Activated T-cell treated with anti-CD3 and anti-CD28 coated beads, Interleukin-2, amount 50 U/mL, for 24 hours (primary cell): ENCODE measurements around the gene PDE6A.
A peak's percentile ranks its signal among the peaks of the same experiment; 100 is the strongest.

Experiments
- DNase-seq: peaks from one replicate; pipeline ENCODE4 v3.0.0-alpha.2; 2020
- H3K27ac Mint-ChIP-seq: 2 replicates; pipeline ENCODE4 v1.8.0; 2020; ENCODE audit warnings: mild to moderate bottlenecking, mixed read lengths
- H3K27me3 Mint-ChIP-seq: 2 replicates; pipeline ENCODE4 v1.8.0; 2020; ENCODE audit warnings: mixed read lengths
- H3K36me3 Mint-ChIP-seq: 2 replicates; pipeline ENCODE4 v1.8.0; 2020; ENCODE audit warnings: low read depth, mixed read lengths
- H3K4me1 Mint-ChIP-seq: 2 replicates; pipeline ENCODE4 v1.8.0; 2020; ENCODE audit warnings: low read depth, mixed read lengths
- H3K4me3 Mint-ChIP-seq: 2 replicates; pipeline ENCODE4 v1.8.0; 2020; ENCODE audit warnings: mild to moderate bottlenecking, moderate library complexity, mixed read lengths
- H3K9me3 Mint-ChIP-seq: 2 replicates; pipeline ENCODE4 v1.8.0; 2020; ENCODE audit warnings: mixed read lengths

Gene PDE6A

DNA sequence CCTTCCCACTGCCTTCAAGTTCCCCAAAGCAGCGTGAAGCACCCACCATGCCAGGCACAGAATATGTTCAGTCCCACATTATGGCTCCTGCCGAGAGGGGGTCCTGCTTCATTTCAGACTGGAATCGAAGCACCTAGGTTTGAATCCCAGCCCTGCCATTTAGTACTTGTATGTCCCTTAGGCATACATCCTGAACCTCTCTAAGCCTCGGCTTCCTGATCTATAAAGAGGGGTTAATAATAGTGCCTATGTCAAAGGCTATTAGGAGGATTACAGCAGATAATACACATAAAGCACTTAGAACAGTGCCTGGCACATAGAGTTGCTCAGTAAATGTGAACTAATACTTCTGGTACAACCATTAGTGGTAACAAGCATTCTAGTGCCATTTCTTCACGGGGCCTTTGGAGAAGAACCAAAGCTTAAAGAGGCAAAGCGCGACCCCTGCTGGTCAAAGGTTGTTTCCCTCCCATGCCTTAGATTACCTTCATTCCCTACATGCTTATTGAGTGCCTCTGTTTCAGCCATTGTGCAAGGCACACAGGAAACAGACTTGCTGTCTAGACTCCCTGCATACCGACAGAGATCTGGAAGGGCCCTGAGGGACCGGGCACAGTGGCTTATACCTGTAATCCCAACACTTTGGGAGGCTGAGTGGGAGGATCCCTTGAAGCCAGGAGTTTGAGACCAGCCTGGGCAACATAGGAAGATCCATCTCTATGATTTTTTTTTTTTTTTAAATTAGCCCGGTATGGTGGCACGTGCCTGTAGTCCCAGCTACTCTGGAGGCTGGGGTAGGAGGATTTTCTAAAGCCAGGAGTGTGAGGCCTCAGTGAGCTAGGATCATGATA, 116.2 kb downstream of the PDE6A start:
- peak overlapping the region; percentile 19 for H3K27ac Mint-ChIP-seq
- no peak overlapping the region for H3K4me3 Mint-ChIP-seq
- H3K27me3 Mint-ChIP-seq = no peaks in the 10 kb centered on the region
- peaks cover 58% of the 10 kb centered on the region for H3K36me3 Mint-ChIP-seq
- H3K4me1 Mint-ChIP-seq = peaks cover 8% of the 10 kb centered on the region
- peak; percentile 85 for DNase-seq
- H3K9me3 Mint-ChIP-seq = no peaks in the 10 kb centered on the region

DNA sequence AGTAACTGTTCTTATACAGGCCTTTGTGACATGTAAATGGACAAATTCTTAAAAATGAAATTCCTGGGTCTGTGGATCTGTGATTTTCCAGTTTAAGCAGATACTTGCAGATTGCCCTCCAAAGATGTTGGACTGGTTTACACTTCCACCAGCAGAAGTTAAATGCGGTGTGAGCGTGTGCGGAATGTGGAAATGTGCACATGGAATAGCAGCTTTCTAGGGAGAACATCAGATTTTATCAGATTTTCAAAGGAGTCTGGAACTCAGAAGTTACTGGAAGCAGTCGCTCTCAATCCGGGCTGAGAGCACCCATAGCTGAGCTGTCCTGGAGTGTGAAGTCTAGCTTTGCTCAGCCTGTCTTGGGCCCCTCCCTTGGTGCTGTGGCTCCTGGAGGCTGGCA, 117.0 kb downstream of the PDE6A start:
- H3K27ac Mint-ChIP-seq = no peak overlapping the region
- peaks cover 57% of the 10 kb centered on the region for H3K36me3 Mint-ChIP-seq
- H3K9me3 Mint-ChIP-seq = no peaks in the 10 kb centered on the region
- no peak overlapping the region for H3K4me3 Mint-ChIP-seq
- no peak for DNase-seq
- peaks cover 8% of the 10 kb centered on the region for H3K4me1 Mint-ChIP-seq
- H3K27me3 Mint-ChIP-seq = no peaks in the 10 kb centered on the region

DNA sequence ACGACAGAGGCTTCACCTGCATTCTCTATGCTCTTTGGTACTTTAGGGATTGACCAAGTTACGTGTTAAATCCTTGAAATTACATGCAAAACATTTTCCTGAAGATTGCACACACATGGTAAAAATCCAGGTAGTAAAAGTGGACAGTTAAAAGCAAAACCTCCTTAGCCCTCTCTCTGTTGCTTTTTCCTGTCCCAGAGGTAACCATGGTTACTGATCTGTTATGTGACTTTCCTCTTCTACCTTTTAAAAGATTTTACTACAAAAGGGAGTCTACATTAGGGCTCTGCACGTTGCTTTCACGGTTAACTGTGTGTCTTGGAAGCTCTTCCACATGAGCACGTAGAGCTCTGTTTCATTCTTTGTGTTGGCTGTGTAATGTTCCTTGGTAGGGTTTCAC, 117.5 kb downstream of the PDE6A start:
- H3K36me3 Mint-ChIP-seq = peaks cover 57% of the 10 kb centered on the region
- H3K4me3 Mint-ChIP-seq = no peak overlapping the region
- H3K27me3 Mint-ChIP-seq = no peaks in the 10 kb centered on the region
- DNase-seq = no peak
- peaks cover 8% of the 10 kb centered on the region for H3K4me1 Mint-ChIP-seq
- no peaks in the 10 kb centered on the region for H3K9me3 Mint-ChIP-seq
- H3K27ac Mint-ChIP-seq = no peak overlapping the region

DNA sequence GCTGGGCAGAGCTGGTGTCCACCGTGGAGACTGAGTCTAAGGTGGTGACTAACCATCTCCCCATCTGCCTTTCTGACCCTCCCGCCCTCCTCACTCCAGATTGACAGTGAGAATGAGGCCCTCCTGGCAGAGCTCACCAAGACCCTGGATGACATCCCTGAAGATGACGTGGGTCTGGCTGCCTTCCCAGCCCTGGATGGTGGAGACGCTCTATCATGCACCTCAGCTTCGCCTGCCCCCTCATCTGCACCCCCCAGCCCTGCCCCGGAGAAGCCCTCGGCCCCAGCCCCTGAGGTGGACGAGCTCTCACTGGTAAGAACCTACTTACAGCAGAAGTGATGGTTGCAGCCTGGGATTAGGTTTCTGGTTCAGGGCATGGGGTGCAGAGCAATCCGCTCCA, 118.0 kb downstream of the PDE6A start:
- Mint-ChIP-seq H3K4me3 (no peak overlapping the region), H3K9me3 (no peaks in the 10 kb centered on the region), H3K4me1 (peaks cover 6% of the 10 kb centered on the region), H3K27me3 (no peaks in the 10 kb centered on the region), H3K36me3 (peaks cover 54% of the 10 kb centered on the region), H3K27ac (no peak overlapping the region)
- DNase-seq = no peak

DNA sequence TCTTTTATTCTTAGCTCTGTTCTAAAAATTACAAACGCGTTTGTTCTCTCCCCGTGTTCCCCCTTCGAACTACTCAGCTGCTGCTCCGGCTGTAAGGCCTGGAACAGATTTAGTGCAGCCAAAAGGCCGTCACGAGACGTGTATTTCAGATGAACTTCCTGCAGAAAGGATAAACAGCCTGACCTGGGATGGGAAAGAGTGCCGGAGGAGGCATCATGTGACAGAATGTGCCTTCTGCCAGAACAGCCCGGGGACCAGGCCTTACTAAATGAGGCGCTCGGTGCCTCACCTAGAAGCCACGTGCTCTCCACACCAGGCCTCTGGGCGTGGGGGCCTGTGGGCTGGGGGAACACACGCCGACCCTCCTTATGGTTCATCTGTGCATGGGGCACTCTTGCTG, 119.7 kb downstream of the PDE6A start:
- Mint-ChIP-seq H3K9me3 (no peaks in the 10 kb centered on the region), H3K4me3 (no peak overlapping the region), H3K4me1 (no peaks in the 10 kb centered on the region), H3K36me3 (peaks cover 52% of the 10 kb centered on the region), H3K27me3 (no peaks in the 10 kb centered on the region), H3K27ac (peak overlapping the region; percentile 40)
- DNase-seq = no peak

DNA sequence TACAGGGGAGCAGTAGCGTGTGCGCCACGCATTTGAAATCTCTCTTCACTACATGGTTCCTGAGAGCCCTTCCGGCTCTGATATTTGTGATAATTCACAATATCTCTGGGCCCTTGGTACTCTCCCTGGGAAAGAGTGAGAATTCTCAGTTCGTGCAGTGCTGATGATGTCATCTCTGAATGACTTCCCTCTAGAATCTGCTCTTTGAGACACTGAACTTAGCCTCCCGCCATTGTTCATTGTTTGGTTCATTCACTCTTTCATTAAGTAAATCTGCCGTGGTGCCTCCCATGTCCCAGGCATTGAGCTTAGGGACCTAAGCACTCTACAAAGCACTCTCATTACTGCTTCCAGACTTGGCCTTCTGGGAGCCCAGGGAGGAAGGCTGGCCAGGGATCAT, 120.5 kb downstream of the PDE6A start:
- no peaks in the 10 kb centered on the region for H3K27me3 Mint-ChIP-seq
- no peak for DNase-seq
- peaks cover 48% of the 10 kb centered on the region for H3K36me3 Mint-ChIP-seq
- no peak overlapping the region for H3K4me3 Mint-ChIP-seq
- no peaks in the 10 kb centered on the region for H3K9me3 Mint-ChIP-seq
- H3K4me1 Mint-ChIP-seq = no peaks in the 10 kb centered on the region
- H3K27ac Mint-ChIP-seq = no peak overlapping the region

DNA sequence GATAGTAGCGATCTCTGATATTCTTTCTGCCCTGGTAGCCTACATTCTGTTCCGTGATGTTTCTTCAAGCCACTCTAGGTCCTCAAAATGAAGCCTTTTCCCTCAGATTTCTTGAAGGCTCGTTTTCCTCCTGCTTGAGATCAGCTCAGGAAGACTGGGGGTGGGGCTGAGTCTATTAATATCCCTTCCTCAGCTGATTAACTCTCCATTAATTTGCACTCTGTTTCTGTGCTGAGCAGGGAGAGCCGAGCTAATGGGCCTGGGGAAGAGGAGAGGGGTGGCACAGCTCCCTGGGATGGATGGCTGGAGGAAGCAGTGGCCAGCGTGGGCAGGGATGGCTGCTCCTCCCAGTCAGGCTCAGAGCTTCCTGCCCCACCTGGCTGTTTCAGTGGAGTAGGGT, 121.2 kb downstream of the PDE6A start:
- no peak for DNase-seq
- Mint-ChIP-seq H3K9me3 (no peaks in the 10 kb centered on the region), H3K27ac (no peak overlapping the region)

DNA sequence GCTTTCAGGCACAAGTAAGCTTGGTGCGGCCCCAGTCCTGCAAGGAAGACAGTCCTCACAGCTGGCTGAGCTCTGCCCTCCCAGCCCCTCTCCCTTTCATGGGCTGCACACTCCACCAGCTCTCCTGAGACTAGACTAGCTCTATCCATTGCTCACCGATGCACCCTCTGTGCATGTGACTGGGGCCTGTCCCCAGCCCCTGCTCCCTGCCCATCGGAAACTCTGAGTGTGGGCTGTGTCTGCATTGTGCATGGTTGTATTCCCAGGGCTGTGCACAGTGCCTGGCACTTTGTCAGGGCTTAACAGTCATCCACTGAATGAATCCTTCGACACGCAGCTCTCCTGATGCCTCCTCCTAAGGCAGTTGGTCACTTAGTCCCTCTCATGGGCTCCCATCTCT, 122.3 kb downstream of the PDE6A start:
- Mint-ChIP-seq H3K27ac (no peak overlapping the region), H3K27me3 (no peaks in the 10 kb centered on the region), H3K36me3 (peaks cover 38% of the 10 kb centered on the region), H3K9me3 (no peaks in the 10 kb centered on the region), H3K4me3 (no peak overlapping the region), H3K4me1 (no peaks in the 10 kb centered on the region)
- DNase-seq = no peak

More for the DNA sequence above, 121.2 kb downstream of the PDE6A start:
- Mint-ChIP-seq H3K36me3 (peaks cover 42% of the 10 kb centered on the region), H3K27me3 (no peaks in the 10 kb centered on the region), H3K4me1 (no peaks in the 10 kb centered on the region), H3K4me3 (no peak overlapping the region)

DNA sequence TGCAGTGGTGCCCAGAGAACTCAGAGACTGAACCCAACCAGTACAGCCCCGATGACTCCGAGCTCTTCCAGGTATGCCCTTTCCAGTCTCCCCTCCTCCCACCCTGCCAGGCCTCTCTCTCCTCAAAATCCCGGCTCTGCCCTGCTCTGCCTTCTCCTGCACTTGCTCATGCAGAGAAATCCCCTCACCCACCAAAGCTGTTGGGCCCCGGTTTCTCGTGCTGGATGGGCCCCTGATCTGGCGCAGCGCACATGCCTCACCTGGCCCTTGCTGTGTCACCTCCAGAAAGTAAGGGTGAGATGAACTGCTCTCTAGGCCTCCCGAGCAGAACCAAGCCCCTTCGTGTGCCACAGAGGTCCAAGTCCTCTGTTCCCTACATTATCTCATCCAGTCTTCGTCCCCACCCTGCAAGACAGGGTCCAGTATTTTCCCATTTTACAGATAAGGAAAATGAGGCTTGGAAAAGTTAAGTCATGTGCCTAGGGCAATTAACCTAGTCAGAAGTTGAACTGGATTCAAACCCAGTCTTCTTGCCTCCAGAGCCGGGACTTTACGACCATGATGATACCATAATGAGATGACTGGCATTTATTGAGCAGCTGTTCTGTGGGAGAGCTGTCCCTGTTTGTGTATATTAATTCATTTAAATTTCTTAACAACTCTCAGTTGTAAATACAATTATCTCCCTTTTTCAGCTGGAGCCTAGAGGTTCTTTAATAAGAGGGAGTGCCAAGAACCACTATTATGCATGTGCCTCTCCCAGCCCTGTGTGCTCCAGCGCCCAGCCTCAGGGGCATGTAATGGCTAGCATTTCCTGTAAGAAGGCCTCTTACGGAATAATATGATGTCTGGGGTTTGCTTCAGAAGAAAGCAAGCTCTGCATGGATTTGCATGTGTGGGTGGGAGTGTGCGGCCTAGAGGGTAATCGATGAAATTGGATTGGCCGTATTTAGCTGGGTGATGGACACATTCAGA, 123.8 kb downstream of the PDE6A start:
- Mint-ChIP-seq H3K27me3 (no peaks in the 10 kb centered on the region), H3K4me3 (no peak overlapping the region), H3K4me1 (no peaks in the 10 kb centered on the region), H3K9me3 (no peaks in the 10 kb centered on the region), H3K27ac (peak overlapping the region; percentile 50), H3K36me3 (peaks cover 30% of the 10 kb centered on the region)
- DNase-seq = no peak

DNA sequence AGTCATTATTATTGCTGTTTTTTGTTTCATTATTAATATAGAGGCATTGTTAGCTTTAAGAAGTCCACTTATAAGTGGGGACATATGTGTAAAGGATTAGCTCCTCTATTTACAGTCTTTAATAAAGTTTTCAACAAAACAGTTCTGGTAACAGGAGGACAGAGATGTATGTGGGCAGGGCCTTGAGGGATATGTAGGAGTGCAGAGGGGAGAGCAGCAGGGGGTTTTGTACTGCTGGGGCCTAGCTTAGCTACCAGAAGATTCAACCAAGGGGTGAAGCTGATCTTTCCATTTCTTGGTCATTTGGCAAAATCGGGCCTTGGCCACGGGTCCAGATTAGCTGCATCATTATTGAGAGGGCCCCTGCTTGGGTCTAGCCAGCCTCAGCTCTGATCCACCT, 124.6 kb downstream of the PDE6A start:
- Mint-ChIP-seq H3K27ac (no peak overlapping the region), H3K27me3 (no peaks in the 10 kb centered on the region), H3K9me3 (no peaks in the 10 kb centered on the region), H3K36me3 (peaks cover 30% of the 10 kb centered on the region), H3K4me1 (no peaks in the 10 kb centered on the region), H3K4me3 (no peak overlapping the region)
- no peak for DNase-seq

DNA sequence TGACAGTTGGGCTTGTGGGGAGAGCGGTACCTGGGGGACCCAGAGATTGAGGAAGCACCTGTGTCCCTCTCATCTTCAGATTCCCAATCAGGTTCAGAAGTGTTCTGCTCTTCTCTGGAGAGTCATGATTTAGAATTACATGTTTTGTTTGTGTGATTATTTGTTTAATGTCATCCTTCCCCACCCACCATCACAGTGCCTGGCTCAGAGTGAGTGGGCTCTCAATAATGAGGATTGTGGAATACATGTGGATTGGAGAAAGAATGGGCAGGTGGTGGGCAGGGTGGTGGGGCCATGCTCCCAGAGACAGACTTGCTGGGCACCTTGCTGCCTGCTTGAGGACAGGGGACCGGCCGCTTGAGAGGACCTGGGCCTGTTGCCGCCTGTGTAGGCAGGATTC, 126.5 kb downstream of the PDE6A start:
- H3K4me3 Mint-ChIP-seq = no peak overlapping the region
- peaks cover 26% of the 10 kb centered on the region for H3K36me3 Mint-ChIP-seq
- no peaks in the 10 kb centered on the region for H3K4me1 Mint-ChIP-seq
- no peaks in the 10 kb centered on the region for H3K27me3 Mint-ChIP-seq
- H3K9me3 Mint-ChIP-seq = no peaks in the 10 kb centered on the region
- DNase-seq = no peak
- H3K27ac Mint-ChIP-seq = no peak overlapping the region

DNA sequence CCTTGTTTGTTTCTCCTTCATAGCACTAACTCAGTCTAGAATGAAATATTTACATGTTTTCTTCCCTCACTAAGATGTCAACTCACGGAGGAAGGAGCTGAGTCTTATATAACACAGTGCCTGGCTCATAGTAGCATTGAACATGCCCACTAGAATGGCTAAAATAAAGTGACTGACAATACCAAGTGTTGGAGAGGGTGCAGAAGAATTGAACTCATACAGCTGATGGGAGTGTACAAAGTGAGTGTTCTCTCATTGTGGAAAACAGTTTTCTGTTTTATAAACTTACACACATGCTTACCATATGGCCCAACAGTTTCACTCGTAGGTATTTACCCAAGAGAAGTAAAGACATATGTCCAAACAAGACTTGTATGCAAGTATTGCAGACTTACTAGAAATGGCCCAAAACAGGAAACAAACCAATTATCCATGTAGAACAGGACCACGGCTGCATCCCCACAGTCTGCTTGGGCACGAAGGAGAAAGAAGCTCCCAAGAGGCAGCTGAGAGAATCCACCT, 127.0 kb downstream of the PDE6A start:
- H3K27me3 Mint-ChIP-seq = no peaks in the 10 kb centered on the region
- no peak for DNase-seq
- peaks cover 21% of the 10 kb centered on the region for H3K36me3 Mint-ChIP-seq
- no peaks in the 10 kb centered on the region for H3K4me1 Mint-ChIP-seq
- H3K9me3 Mint-ChIP-seq = no peaks in the 10 kb centered on the region
- H3K4me3 Mint-ChIP-seq = no peak overlapping the region
- H3K27ac Mint-ChIP-seq = no peak overlapping the region

DNA sequence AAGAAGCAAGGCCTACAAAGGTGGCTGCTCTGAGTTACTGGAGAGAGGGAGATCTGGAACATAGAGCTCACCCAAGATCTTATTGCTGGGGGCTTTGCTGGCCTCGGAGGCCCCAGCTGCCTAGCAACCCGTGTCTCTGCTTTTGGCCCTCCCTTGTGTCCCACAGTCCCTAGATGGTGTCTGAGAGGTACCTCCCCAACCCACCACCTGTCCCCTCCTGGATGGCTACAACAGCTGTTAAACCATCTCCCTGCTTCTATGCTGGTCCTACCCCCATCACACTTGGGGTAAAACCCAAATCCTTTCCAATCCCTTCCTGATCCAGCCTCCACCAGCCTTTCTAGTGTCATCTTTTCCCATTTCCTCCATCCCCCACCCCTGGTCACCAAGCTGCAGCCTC, 127.9 kb downstream of the PDE6A start:
- DNase-seq = no peak
- Mint-ChIP-seq H3K27me3 (no peaks in the 10 kb centered on the region), H3K4me3 (no peak overlapping the region), H3K36me3 (peaks cover 16% of the 10 kb centered on the region), H3K27ac (no peak overlapping the region), H3K4me1 (no peaks in the 10 kb centered on the region), H3K9me3 (no peaks in the 10 kb centered on the region)

DNA sequence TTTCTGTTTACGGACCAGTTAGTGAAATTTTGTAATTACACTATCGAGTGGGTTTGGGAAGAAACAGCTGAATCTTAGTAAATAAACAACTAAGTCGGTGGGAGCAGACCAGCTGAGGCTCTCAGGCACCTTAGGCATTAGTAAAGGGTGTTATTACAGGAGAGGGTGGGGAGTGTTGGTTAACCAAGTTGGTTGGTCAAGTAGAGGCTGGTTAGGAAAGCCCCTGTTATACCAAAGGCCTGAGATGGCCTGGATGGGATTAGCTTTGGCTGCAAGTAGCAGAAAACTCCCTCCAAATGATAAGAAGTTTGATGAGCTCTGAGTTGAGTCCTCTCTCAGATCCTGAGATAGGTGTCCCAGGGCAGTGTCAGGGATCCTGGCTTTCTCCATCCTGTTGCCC, 133.1 kb downstream of the PDE6A start:
- Mint-ChIP-seq H3K27me3 (no peaks in the 10 kb centered on the region), H3K9me3 (no peaks in the 10 kb centered on the region), H3K27ac (no peak overlapping the region), H3K36me3 (peaks cover 2% of the 10 kb centered on the region), H3K4me1 (no peaks in the 10 kb centered on the region), H3K4me3 (no peak overlapping the region)
- no peak for DNase-seq

DNA sequence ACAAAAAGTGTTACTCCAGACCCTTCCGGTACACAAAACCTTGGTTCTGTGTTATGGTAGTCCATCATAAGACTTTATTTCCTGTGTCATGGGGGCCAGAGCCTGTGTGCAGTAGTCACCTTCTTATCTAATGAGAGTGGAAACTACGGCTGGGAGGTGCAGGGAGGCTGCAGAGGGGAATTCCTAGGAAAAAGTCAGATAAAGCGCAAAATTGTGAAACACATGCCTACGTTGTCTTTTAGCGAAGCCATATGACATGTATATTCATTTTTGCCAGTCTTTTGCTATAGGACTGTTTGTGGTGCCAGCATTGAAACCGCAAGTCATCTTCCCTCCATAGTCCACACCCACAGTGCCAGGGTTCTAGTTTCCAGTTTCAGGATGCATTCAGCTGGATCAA, 133.7 kb downstream of the PDE6A start:
- Mint-ChIP-seq H3K36me3 (peaks cover 2% of the 10 kb centered on the region), H3K4me1 (no peaks in the 10 kb centered on the region), H3K27ac (no peak overlapping the region), H3K4me3 (no peak overlapping the region), H3K27me3 (no peaks in the 10 kb centered on the region), H3K9me3 (no peaks in the 10 kb centered on the region)
- no peak for DNase-seq
